ENCODE data around the gene BRWD1.

DNA sequence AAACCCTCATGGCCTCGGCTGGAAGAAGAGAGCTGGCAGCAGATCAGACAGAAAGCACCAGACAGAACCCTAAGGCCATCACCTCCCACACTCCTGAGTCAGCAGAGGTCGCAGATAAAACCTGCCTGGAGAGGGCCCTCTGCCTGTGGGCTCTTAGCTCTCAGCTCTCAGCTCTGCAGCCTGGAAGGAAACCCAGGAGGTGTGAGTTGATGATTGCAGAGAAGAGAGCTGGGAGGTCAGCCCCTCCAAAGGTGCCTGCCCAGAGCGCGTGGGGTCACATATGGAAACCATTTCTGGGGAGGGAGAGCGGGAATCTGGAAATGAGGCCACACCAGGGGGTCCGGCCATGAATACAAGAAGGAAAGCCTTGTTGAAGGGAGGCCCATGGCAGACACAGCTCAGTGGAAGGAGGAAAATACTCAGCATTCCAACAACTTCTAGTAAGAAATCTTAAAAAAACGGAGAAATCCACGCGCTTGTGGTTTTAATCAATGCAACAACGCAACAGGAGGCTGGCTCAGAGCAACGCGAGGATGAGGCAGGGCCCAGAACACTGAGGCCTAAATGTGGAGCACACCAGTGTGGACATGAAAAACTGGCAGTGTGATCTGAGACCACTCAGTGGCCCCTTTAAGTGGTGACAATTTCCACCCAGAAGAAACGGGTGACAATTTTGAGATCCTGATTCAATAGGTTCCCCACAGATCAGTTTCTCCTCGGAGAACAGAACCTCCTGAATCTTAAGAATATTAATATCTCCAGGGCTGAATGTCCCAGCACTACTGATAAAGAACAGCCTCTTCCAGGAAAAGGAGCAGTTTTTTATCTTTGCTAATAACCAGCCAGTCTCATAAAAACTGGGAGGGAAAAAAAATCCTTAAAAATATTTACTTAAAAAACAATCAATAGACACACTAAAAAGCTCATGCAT lies 175.9 kb downstream of the BRWD1 start:
- TF ChIP-seq CTCF (IDR thresholded peaks at IDR 0.05 in 8 of 11, conservative IDR thresholded peaks at IDR 0.05 in 3 of 11), result no peak
- no peak for TF ChIP-seq POLR2AphosphoS5 (IDR thresholded peaks at IDR 0.05)
